Dendritic cell treated with granulocyte-macrophage colony-stimulating factor and Interleukin-4, amounts not matched to agents 40 ng/mL and 50 ng/mL, for 4 days (primary cell): Measurements from ENCODE around the gene KRTAP10-12.
"Not testable (repeated sequence)": the region's sequence is repeated elsewhere in the genome, so short reads cannot be mapped to it uniquely, and the experiment has no call there.

Experiments
- H3K27ac Mint-ChIP-seq: one replicate; pipeline ENCODE4 v1.8.0; 2022; ENCODE audit warnings: mild to moderate bottlenecking, mixed read lengths
- H3K27me3 Mint-ChIP-seq: one replicate; pipeline ENCODE4 v1.8.0; 2022; ENCODE audit warnings: mild to moderate bottlenecking, mixed read lengths
- H3K36me3 Mint-ChIP-seq: one replicate; pipeline ENCODE4 v1.8.0; 2022; ENCODE audit warnings: low read depth, mixed read lengths
- H3K4me1 Mint-ChIP-seq: one replicate; pipeline ENCODE4 v1.8.0; 2022; ENCODE audit warnings: low read depth, mixed read lengths
- H3K4me3 Mint-ChIP-seq: one replicate; pipeline ENCODE4 v1.8.0; 2022; ENCODE audit warnings: mild to moderate bottlenecking, moderate library complexity, mixed read lengths
- H3K9me3 Mint-ChIP-seq: one replicate; pipeline ENCODE4 v1.8.0; 2022; ENCODE audit warnings: mixed read lengths
- intact Hi-C: fragments of 100-400 bp; cut with micrococcal nuclease; formaldehyde crosslinking; loops from one replicate; pipeline ENCODE4 v1.15.0; 2022

Gene KRTAP10-12

DNA sequence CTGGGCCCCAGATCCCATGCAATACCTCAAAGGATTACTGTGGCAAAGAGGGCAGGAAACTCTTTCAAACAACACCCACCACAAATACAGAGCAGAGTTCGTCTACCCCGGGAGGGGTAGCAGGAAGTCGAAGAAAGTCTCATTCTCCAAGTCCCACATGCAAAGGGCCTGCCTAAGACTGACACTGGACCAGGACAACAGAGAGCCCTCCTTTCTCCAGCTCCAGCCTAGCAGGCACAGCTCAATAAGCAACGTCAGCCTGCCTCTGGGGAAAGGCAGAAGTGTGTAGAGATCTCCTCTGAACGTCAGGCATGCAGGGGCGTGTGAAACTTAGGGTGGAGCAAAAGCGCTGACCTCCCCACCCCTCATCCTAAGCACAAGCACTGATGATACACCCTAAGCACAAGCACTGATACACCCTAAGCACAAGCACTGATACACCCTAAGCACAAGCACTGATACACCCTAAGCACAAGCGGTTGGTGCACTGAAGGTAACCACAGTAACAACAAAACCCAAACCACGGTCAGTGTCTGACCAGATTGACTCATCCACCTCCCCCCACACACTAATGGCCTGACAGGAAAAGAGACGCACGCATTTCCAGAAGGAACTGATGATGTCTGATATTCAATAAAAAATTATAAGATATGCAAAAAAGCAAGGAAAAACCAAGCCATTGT, 37.9 kb upstream of the KRTAP10-12 start:
- Mint-ChIP-seq H3K36me3 (no peaks in the 10 kb centered on the region), H3K4me1 (no peaks in the 10 kb centered on the region), H3K27me3 (peaks cover 21% of the 10 kb centered on the region), H3K9me3 (peaks cover 41% of the 10 kb centered on the region), H3K4me3 (no peak overlapping the region), H3K27ac (no peak overlapping the region)
- intact Hi-C loops = no loop called here

DNA sequence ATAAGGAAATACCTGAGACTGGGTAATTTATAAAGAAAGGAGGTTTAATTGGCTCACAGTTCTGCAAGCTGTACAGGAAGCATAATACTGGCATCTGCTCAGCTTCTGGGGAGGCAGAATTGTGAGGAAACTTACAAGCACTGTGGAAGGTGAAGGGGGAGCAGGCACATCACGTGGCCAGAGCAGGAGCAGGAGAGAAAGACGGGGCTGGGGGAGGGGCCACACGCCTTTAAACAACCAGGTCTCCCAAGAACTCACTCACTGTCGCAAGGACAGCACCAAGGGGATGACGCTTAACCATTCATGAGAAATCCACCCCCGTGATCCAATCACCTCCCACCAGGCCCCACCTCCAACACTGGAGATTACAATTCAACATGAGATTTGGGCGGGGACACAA, 35.4 kb upstream of the KRTAP10-12 start:
- H3K4me1 Mint-ChIP-seq, intact Hi-C loops, H3K36me3 Mint-ChIP-seq, H3K27ac Mint-ChIP-seq, H3K4me3 Mint-ChIP-seq: not testable (repeated sequence)
- H3K27me3 Mint-ChIP-seq = peaks cover 27% of the 10 kb centered on the region
- H3K9me3 Mint-ChIP-seq = peaks cover 31% of the 10 kb centered on the region

DNA sequence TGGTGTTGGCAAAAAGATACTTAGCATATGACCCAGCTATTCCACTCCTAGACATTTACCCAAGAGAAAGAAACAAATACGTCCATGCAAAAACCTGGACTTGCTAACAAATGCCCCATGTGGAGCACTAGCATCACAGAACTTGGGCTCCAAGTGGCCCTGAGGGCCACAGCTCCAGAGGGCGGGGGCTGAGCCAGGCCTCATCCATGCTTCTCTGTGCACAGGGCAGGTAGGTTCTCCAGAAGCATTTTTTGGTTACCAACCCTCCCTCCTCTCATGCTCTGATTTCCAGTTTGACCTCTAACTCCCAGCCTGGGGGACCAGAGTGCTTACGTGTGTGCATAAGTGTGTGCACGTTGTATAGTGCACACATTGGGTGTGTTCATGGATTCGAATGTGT, 32.3 kb upstream of the KRTAP10-12 start:
- H3K4me3 Mint-ChIP-seq = no peak overlapping the region
- no peaks in the 10 kb centered on the region for H3K4me1 Mint-ChIP-seq
- H3K27ac Mint-ChIP-seq = no peak overlapping the region
- intact Hi-C loops = no loop called here
- H3K36me3 Mint-ChIP-seq = no peaks in the 10 kb centered on the region
- peaks cover 10% of the 10 kb centered on the region for H3K9me3 Mint-ChIP-seq
- H3K27me3 Mint-ChIP-seq = peaks cover 26% of the 10 kb centered on the region

DNA sequence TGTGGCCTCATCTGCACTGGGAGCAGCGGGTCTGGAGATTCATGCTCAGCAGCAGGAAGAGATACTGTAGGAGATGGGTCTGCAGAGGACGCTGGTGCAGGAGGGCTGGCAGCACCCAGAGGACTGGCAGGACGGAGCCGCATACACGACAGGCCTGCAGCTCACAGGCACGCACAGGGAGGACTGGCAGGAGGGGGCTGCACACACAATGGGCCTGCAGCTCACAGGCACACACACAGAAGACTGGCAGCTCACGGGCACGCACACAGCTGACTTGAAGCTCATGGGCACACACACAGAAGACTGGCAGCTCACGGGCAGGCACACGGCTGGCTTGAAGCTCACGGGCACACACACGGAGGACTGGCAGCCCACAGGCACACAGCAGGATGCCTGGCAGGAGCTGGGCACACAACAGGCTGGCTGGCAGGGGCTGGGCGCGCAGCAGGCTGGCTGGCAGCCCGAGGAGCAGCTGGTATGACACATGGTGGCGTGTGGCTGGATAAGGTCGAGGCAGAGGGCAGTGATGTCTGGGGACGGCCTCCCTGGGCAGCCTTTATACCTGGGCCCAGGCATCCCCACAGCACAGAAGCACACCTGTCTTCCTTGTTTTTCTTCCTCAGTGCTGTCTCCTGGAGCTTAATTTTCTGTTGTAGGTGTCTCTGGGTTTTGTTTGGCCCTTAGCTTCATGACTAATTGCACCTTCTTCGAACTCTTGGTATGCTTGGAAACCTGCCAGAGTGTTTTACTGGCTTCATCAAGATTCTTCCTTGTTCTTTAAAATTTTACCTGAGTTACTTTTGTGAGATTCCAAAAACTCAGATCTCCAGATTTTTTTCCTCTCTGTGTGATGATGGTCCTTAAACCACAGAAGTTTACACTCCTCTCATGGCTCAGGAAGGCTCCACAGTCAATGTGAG, 30.3 kb upstream of the KRTAP10-12 start, which contains the start of gene KRTAP12-2:
Gene KRTAP12-2, minus strand, starts transcription at position 527 of the 920 bp plus-strand sequence. Its CDS starts 41 bp downstream, at position 486.
- Mint-ChIP-seq H3K27me3 (peaks cover 23% of the 10 kb centered on the region), H3K27ac (no peak within 1 kb of the TSS), H3K36me3 (no peaks in the 10 kb centered on the region)

DNA sequence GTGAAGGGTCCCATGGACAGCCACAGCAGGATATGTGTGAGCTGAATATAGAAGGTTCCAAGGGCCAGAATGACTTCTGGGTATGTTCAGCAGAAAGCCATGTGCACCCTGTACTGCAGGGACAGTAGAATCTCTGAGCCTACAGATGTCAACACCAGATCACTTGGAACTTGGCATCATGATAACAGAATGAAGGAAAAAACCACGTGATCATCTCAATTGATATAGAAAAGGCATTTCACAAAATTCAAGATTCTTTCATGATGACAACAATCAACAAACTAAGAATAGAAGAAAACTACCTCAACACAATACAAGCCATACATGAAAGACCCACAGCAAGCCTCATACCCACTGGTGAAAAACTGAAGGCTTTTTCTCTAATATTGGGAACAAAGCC, 29.4 kb upstream of the KRTAP10-12 start:
- Mint-ChIP-seq H3K4me1 (no peaks in the 10 kb centered on the region), H3K36me3 (no peaks in the 10 kb centered on the region), H3K9me3 (peaks cover 31% of the 10 kb centered on the region), H3K27me3 (peaks cover 18% of the 10 kb centered on the region), H3K4me3 (no peak overlapping the region), H3K27ac (no peak overlapping the region)
- intact Hi-C loops = no loop called here

More for the DNA sequence above, 30.3 kb upstream of the KRTAP10-12 start, which contains the start of gene KRTAP12-2:
- intact Hi-C loops = no loop called here
- peaks cover 24% of the 10 kb centered on the region for H3K9me3 Mint-ChIP-seq
- no peaks in the 10 kb centered on the region for H3K4me1 Mint-ChIP-seq
- H3K4me3 Mint-ChIP-seq = no peak within 1 kb of the TSS

DNA sequence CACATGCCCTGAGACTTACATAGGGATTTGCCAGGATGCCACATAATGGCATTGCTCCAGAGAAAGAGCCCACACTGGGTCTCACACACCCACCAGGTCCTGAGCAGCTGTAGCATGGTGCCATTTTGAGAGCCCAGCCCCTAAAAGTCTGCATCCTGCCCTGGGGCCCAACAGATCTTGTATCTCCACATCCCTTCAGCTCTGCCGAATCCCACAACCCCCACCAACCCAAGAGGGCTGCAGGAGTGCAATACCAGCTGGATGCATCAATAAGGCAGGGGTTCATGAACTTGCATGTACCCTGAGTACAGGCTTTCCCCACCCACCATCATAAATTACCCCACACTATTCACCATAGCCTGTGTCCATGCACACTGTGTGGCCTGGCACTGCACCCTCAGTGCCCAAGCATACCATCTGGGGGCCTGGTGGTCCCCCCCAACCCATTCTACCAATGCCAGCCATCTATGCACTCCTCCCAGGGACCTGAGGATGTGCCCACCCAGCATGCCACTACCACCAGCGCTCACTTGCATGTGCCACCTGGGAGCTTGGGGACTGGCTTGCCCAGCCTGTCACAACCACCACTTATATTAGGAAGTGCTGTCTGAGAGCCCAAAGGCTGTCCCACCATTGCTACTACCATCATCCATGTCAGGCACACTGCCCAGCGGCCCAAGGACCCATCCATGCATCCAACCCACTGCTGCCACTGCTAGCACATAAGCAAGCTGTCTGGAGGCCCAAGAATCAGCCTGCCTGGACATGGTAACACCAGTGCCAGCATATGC, 26.1 kb upstream of the KRTAP10-12 start:
- intact Hi-C loops = no loop called here
- no peak overlapping the region for H3K27ac Mint-ChIP-seq
- H3K27me3 Mint-ChIP-seq = peaks cover 20% of the 10 kb centered on the region
- H3K36me3 Mint-ChIP-seq = no peaks in the 10 kb centered on the region
- no peak overlapping the region for H3K4me3 Mint-ChIP-seq
- peaks cover 48% of the 10 kb centered on the region for H3K9me3 Mint-ChIP-seq
- H3K4me1 Mint-ChIP-seq = no peaks in the 10 kb centered on the region

DNA sequence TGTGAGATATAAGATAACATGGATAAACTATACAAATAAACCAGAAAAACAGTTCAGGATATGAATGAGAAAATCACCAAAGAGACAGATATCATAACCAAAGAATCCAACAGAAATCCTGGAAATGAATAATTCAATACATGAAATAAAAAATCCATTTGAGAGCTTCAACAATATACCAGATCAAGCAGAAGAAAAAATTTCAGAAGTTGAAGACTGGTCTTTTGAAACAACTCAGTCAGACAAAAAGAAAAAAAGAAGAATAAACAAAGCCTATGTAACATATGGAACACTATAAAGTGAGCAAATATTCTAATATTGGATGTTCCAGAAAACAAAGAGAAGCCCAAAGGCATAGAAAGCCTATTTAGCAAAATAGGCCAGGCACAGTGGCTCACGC, 25.1 kb upstream of the KRTAP10-12 start:
- intact Hi-C loops = no loop called here
- H3K4me1 Mint-ChIP-seq = no peaks in the 10 kb centered on the region
- no peak overlapping the region for H3K27ac Mint-ChIP-seq
- no peaks in the 10 kb centered on the region for H3K36me3 Mint-ChIP-seq
- H3K27me3 Mint-ChIP-seq = peaks cover 17% of the 10 kb centered on the region
- H3K4me3 Mint-ChIP-seq = no peak overlapping the region
- peaks cover 48% of the 10 kb centered on the region for H3K9me3 Mint-ChIP-seq

DNA sequence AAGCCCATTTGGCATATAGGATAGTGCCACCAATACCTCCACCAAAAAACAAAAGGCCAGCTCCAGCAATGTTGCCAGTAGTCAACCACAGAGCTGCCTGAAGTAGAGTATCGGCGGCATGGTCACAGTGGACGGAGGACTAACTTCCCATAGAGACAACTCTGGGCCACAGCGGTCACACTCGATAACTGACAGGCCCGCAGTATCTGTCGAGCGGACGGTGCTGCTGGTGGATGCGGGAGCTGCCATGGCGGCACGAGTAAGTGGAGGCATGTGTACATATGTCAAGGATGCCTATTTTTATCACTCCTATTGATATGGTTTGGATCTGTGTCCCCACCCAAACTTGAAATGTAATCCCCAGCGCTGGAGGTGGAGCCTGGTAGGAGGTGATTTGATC, 19.1 kb upstream of the KRTAP10-12 start:
- Mint-ChIP-seq H3K27me3 (peaks cover 18% of the 10 kb centered on the region), H3K36me3 (no peaks in the 10 kb centered on the region), H3K4me1 (no peaks in the 10 kb centered on the region), H3K9me3 (peaks cover 14% of the 10 kb centered on the region), H3K4me3 (no peak overlapping the region), H3K27ac (no peak overlapping the region)
- intact Hi-C loops = no loop called here

DNA sequence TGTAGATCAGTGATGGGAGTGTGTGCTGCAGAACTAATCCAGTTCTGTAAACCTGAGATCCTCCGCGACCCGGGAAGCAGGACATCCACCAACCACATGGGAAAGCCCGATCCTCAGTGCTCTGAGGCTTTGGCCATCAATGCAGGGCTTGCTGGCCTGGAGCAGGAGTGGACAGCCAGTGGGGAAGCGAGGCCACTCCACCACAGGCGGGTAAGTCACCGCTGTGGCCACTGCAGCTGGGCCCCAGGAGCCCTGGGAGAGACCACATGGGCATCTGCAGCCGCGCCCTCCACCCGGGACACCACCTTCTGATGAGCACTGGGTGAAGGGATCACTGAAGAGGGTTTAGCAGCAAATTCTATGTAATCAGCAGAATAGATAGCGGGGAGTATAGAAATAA, 15.8 kb upstream of the KRTAP10-12 start:
- Mint-ChIP-seq H3K4me1 (no peaks in the 10 kb centered on the region), H3K9me3 (no peaks in the 10 kb centered on the region), H3K27ac (no peak overlapping the region), H3K27me3 (peaks cover 15% of the 10 kb centered on the region), H3K4me3 (no peak overlapping the region), H3K36me3 (no peaks in the 10 kb centered on the region)
- intact Hi-C loops = no loop called here

DNA sequence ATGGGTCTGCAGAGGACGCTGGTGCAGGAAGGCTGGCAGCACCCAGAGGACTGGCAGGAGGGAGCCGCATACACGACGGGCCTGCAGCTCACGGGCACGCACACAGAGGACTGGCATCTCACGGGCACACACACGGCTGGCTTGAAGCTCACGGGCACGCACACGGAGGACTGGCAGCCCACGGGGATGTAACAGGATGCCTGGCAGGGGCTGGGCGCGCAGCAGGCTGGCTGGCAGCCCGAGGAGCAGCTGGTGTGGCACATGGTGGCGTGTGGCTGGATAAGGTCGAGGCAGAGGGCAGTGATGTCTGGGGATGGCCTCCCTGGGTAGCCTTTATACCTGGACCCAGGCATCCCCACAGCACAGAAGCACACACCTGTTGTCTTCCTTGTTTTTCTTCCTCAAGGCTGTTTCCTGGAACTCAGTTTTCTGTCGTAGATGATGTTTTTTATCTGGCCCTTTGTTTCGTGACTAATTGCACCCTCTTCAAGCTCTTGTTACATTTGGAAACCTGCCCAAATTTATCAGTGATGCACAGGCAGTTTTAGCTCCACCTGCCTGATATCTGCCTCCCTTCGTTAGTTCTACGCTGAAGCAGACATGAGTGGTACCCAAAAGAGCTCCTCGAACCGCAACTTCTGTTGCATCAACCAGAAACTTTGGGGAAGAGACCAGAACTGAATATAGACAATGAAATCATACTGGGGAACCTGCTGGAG, 15.0 kb upstream of the KRTAP10-12 start, which contains the start of gene KRTAP12-1:
Gene KRTAP12-1, minus strand, starts transcription at position 303 of the 719 bp plus-strand sequence. Its CDS starts 40 bp downstream, at position 263.
- H3K4me1 Mint-ChIP-seq = no peaks in the 10 kb centered on the region
- H3K9me3 Mint-ChIP-seq = no peaks in the 10 kb centered on the region
- H3K27me3 Mint-ChIP-seq = peaks cover 18% of the 10 kb centered on the region

DNA sequence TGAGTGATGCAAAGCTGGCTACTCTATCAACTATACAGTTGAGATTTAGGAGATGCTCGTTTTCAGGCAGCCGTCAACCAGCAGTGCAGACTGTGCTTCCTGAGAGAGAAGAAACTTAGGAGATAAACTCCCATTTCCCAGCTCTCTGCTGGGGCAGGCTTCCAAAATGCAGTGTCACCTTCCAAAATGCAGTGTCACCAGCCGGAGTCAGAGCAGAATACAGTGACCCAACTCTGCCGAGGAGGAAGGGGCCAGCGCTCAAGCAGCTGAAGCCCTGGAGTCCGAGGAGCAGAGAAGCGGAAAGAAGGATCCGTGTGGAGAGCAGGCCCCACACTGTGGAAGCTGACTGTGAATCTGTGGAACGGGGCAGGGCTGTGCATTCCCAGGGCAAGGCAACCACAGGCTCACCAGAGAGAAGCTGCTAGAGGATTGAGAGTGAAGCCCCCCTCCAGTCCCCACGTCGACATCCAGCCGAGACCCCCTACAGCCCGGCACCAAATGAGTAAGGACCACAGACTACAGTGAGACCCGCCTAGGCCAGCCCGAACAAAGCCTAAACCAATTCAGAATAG, 14.3 kb upstream of the KRTAP10-12 start:
- Mint-ChIP-seq H3K4me3 (no peak overlapping the region), H3K4me1 (no peaks in the 10 kb centered on the region), H3K9me3 (no peaks in the 10 kb centered on the region), H3K27me3 (peaks cover 22% of the 10 kb centered on the region), H3K27ac (no peak overlapping the region), H3K36me3 (no peaks in the 10 kb centered on the region)
- intact Hi-C loops = no loop called here

More for the DNA sequence above, 15.0 kb upstream of the KRTAP10-12 start, which contains the start of gene KRTAP12-1:
- H3K27ac Mint-ChIP-seq = no peak within 1 kb of the TSS
- intact Hi-C loops = no loop called here
- H3K4me3 Mint-ChIP-seq = no peak within 1 kb of the TSS
- H3K36me3 Mint-ChIP-seq = no peaks in the 10 kb centered on the region

DNA sequence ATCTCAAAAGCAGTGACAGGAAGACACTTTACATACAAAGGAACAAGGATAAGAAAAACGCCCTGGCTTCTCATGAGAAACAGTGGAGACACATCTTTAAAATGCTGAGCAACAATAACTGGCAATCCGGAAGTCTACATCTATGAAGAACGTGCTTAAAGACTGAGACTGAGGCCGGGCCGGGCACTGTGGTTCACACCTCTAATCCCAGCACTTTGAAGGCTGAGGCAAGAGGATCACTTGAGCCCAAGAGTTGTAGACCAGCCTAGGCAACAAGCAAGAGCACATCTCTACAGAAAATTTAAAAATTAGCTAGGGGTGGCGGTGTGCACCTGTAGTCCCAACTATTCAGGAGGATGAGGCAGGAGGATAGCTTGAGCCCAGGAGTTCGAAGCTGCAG, 12.9 kb upstream of the KRTAP10-12 start:
- Mint-ChIP-seq H3K4me1 (no peaks in the 10 kb centered on the region), H3K9me3 (no peaks in the 10 kb centered on the region), H3K36me3 (no peaks in the 10 kb centered on the region), H3K27me3 (peaks cover 24% of the 10 kb centered on the region), H3K4me3 (no peak overlapping the region), H3K27ac (no peak overlapping the region)
- intact Hi-C loops = no loop called here

DNA sequence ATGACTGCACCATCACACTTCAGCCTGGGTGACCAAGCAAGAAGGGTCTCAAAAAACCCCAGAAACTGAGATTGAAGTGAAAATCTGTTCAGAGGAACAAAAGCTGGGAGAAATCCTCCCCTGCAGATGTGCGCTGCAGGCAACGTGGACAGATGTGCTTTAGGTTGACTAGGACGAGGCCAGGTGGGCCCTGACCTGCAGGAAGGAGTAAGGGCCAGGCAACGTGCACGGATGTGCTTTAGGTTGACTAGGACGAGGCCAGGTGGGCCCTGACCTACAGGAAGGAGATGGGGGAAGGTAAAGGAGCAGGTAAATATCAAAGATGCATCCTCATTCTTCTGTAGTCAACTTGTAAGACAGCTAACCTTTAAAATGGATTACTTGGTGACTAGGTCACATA, 12.5 kb upstream of the KRTAP10-12 start:
- Mint-ChIP-seq H3K9me3 (no peaks in the 10 kb centered on the region), H3K27me3 (peaks cover 24% of the 10 kb centered on the region), H3K36me3 (no peaks in the 10 kb centered on the region), H3K27ac (no peak overlapping the region), H3K4me1 (no peaks in the 10 kb centered on the region), H3K4me3 (no peak overlapping the region)
- intact Hi-C loops = no loop called here
